ENCODE data around the gene CHRNB4. TPM values are rescaled to one million over a fixed set of nuclear protein-coding genes. Genes with fewer than 3 reads are reported as not detected.

Gene CHRNB4
- total and polyA plus RNA-seq, 2 donors (not counting 3 experiments of a cell fraction or from before 2014, with no cell fraction given), result 0.08 TPM; not detected in 1

GRCh38 chr15:78642331-78642730 is 1.3 kb upstream of the CHRNB4 start:
- POLR2A ChIA-PET, result no interaction called here
- FAIRE-seq, result no peak
- Histone ChIP-seq H3K9me1 (replicated peaks; ENCODE audit: control insufficient read depth, extremely low read depth, insufficient read depth, low read length) (no peaks in the 10 kb centered on the region), H3K9me3 (replicated peaks; ENCODE audit: control insufficient read depth, insufficient read depth, low read length) (no peaks in the 10 kb centered on the region), H3K79me2 (ENCODE audit: control insufficient read depth, insufficient read depth, low read length) (no peaks in the 10 kb centered on the region), H3K4me3 (replicated peaks in 1 of 3; ENCODE audit: insufficient read depth in 1 of 3, low read depth in 1 of 3, low read length in 3 of 3) (no peak overlapping the region), H3K9ac (replicated peaks; ENCODE audit: extremely low read depth, insufficient read depth, low read length) (no peak overlapping the region), H2AFZ (ENCODE audit: low read depth, low read length) (no peak overlapping the region), H3K4me2 (ENCODE audit: insufficient read depth, low read length) (no peak overlapping the region), H4K20me1 (replicated peaks; ENCODE audit: control insufficient read depth, extremely low read depth, insufficient read depth, low read length) (no peaks in the 10 kb centered on the region), H3K36me3 (ENCODE audit: control insufficient read depth in 2 of 2, extremely low read depth in 1 of 2, insufficient read depth in 2 of 2, low read length in 2 of 2) (no peaks in the 10 kb centered on the region), H3K27ac (ENCODE audit: insufficient read depth, low read depth, low read length) (no peak overlapping the region), H3K27me3 (ENCODE audit: control insufficient read depth in 2 of 2, insufficient read depth in 2 of 2, low read length in 2 of 2) (peaks cover 0 to 2% of the 10 kb centered on the region in 2 experiments), H3K4me1 (ENCODE audit: control insufficient read depth, extremely low read depth, insufficient read depth, low read length) (peaks cover 2% of the 10 kb centered on the region)
- no peak for TF ChIP-seq FOS (IDR thresholded peaks at IDR 0.05; ENCODE audit: borderline replicate concordance, insufficient read depth, low read length)
- no peak for TF ChIP-seq MYC (IDR thresholded peaks at IDR 0.05; ENCODE audit: low read depth, low read length)
- TF ChIP-seq MAX (IDR thresholded peaks at IDR 0.05; ENCODE audit: insufficient read depth, insufficient read length), result no peak
- no peak for TF ChIP-seq POLR2A (IDR thresholded peaks at IDR 0.05; ENCODE audit: low read depth, low read length)
- no peak for TF ChIP-seq GATA2 (IDR thresholded peaks at IDR 0.05; ENCODE audit: insufficient read depth, insufficient read length, low read depth, low read length)
- TF ChIP-seq POLR2AphosphoS5 (IDR thresholded peaks at IDR 0.05; ENCODE audit: insufficient read depth, low read depth, low read length), result no peak
- TF ChIP-seq EZH2 (IDR thresholded peaks at IDR 0.05; ENCODE audit: borderline replicate concordance, low read depth, low read length, severe bottlenecking), result no peak
- TF ChIP-seq CTCF (IDR thresholded peaks at IDR 0.05; ENCODE audit: extremely low read depth in 1 of 2, insufficient read depth in 1 of 2, low read depth in 1 of 2, low read length in 2 of 2), result no peak
- TF ChIP-seq JUN (IDR thresholded peaks at IDR 0.05; ENCODE audit: borderline replicate concordance, insufficient read depth, insufficient read length, low read depth), result no peak
- DNase-seq (ENCODE audit: low read depth, low spot score), result no peak
- intact Hi-C loops (cut with micrococcal nuclease), result no loop called here
- no TSS peak for BruUV-seq (replicated peaks)
- dilution Hi-C loops (cut with MboI; ENCODE audit: extremely low pct_ligation_motif_present, low sequenced_read_pairs), result no loop called here
- CTCF ChIA-PET, result interaction anchor here (0.8 to 1.1 kb wide), 3 partner anchors 22 to 68 kb away, joined by 3 read pairs; no protein-coding TSS in a partner anchor

All from endothelial cell of umbilical vein (primary cell).